ENCODE measurements around the gene RGL1.

RGL1 gene

GRCh38 chr1:183821889-183822611, 17.1 kb downstream of the RGL1 start:
- Histone ChIP-seq H3K9me3 (ENCODE audit: control insufficient read depth, insufficient read depth, low read depth, low read length) (no peaks in the 10 kb centered on the region), H3K9ac (ENCODE audit: low read length) (no peak overlapping the region), H3K4me1 (ENCODE audit: control insufficient read depth, insufficient read depth, low read length) (no peaks in the 10 kb centered on the region; the same call in 1 of the 2 replicates), H3K4me3 (ENCODE audit: low read depth, low read length) (no peak overlapping the region), H3K27ac (ENCODE audit: low read depth, low read length) (no peak overlapping the region), H3K36me3 (ENCODE audit: control insufficient read depth, insufficient read depth, low read length) (no peaks in the 10 kb centered on the region), H3K27me3 (ENCODE audit: control insufficient read depth, insufficient read depth, low read length) (no peaks in the 10 kb centered on the region)

- Histone ChIP-seq H3K9me3 (ENCODE audit: control insufficient read depth, insufficient read depth, low read depth, low read length) (no peaks in the 10 kb centered on the region), H3K27me3 (ENCODE audit: control insufficient read depth, insufficient read depth, low read length) (no peaks in the 10 kb centered on the region), H3K36me3 (ENCODE audit: control insufficient read depth, insufficient read depth, low read length) (no peaks in the 10 kb centered on the region), H3K4me1 (ENCODE audit: control insufficient read depth, insufficient read depth, low read length) (no peaks in the 10 kb centered on the region), H3K4me3 (ENCODE audit: low read depth, low read length) (no peak overlapping the region), H3K27ac (ENCODE audit: low read depth, low read length) (no peak overlapping the region), H3K9ac (ENCODE audit: low read length) (no peak overlapping the region)
These were observed 19.4 kb downstream of the RGL1 start for GRCh38 chr1:183824291-183824690.

GRCh38 chr1:183827801-183828200, 22.9 kb downstream of the RGL1 start:
- Histone ChIP-seq H3K36me3 (ENCODE audit: control insufficient read depth, insufficient read depth, low read length) (no peaks in the 10 kb centered on the region), H3K27me3 (ENCODE audit: control insufficient read depth, insufficient read depth, low read length) (no peaks in the 10 kb centered on the region), H3K4me1 (ENCODE audit: control insufficient read depth, insufficient read depth, low read length) (no peaks in the 10 kb centered on the region), H3K27ac (ENCODE audit: low read depth, low read length) (no peak overlapping the region), H3K9ac (ENCODE audit: low read length) (no peak overlapping the region), H3K4me3 (ENCODE audit: low read depth, low read length) (no peak overlapping the region), H3K9me3 (ENCODE audit: control insufficient read depth, insufficient read depth, low read depth, low read length) (no peaks in the 10 kb centered on the region)

- Histone ChIP-seq H3K36me3 (ENCODE audit: control insufficient read depth, insufficient read depth, low read length) (no peaks in the 10 kb centered on the region), H3K4me1 (ENCODE audit: control insufficient read depth, insufficient read depth, low read length) (no peaks in the 10 kb centered on the region), H3K9ac (ENCODE audit: low read length) (no peak overlapping the region), H3K27ac (ENCODE audit: low read depth, low read length) (no peak overlapping the region), H3K4me3 (ENCODE audit: low read depth, low read length) (no peak overlapping the region), H3K9me3 (ENCODE audit: control insufficient read depth, insufficient read depth, low read depth, low read length) (no peaks in the 10 kb centered on the region), H3K27me3 (ENCODE audit: control insufficient read depth, insufficient read depth, low read length) (no peaks in the 10 kb centered on the region)
These were observed 25.5 kb downstream of the RGL1 start for GRCh38 chr1:183830389-183830788.

GRCh38 chr1:183831311-183831710, 26.4 kb downstream of the RGL1 start:
- Histone ChIP-seq H3K9me3 (ENCODE audit: control insufficient read depth, insufficient read depth, low read depth, low read length) (no peaks in the 10 kb centered on the region), H3K9ac (ENCODE audit: low read length) (no peak overlapping the region), H3K27ac (ENCODE audit: low read depth, low read length) (no peak overlapping the region), H3K27me3 (ENCODE audit: control insufficient read depth, insufficient read depth, low read length) (no peaks in the 10 kb centered on the region), H3K36me3 (ENCODE audit: control insufficient read depth, insufficient read depth, low read length) (no peaks in the 10 kb centered on the region), H3K4me1 (ENCODE audit: control insufficient read depth, insufficient read depth, low read length) (no peaks in the 10 kb centered on the region), H3K4me3 (ENCODE audit: low read depth, low read length) (no peak overlapping the region)

GRCh38 chr1:183832459-183832858, 27.5 kb downstream of the RGL1 start:
- Histone ChIP-seq H3K36me3 (ENCODE audit: control insufficient read depth, insufficient read depth, low read length) (no peaks in the 10 kb centered on the region), H3K27me3 (ENCODE audit: control insufficient read depth, insufficient read depth, low read length) (no peaks in the 10 kb centered on the region), H3K9me3 (ENCODE audit: control insufficient read depth, insufficient read depth, low read depth, low read length) (no peaks in the 10 kb centered on the region), H3K4me3 (ENCODE audit: low read depth, low read length) (no peak overlapping the region), H3K9ac (ENCODE audit: low read length) (no peak overlapping the region), H3K4me1 (ENCODE audit: control insufficient read depth, insufficient read depth, low read length) (no peaks in the 10 kb centered on the region), H3K27ac (ENCODE audit: low read depth, low read length) (no peak overlapping the region)

- H3K36me3 ChIP-seq (ENCODE audit: control insufficient read depth, insufficient read depth, low read length): no peaks in the 10 kb centered on the region
- no peak overlapping the region for H3K27ac ChIP-seq (ENCODE audit: low read depth, low read length)
- no peaks in the 10 kb centered on the region for H3K27me3 ChIP-seq (ENCODE audit: control insufficient read depth, insufficient read depth, low read length)
- H3K4me1 ChIP-seq (ENCODE audit: control insufficient read depth, insufficient read depth, low read length): no peaks in the 10 kb centered on the region
- H3K4me3 ChIP-seq (ENCODE audit: low read depth, low read length): no peak overlapping the region
- H3K9me3 ChIP-seq (ENCODE audit: control insufficient read depth, insufficient read depth, low read depth, low read length): no peaks in the 10 kb centered on the region
- H3K9ac ChIP-seq (ENCODE audit: low read length): no peak overlapping the region
These were observed 29.6 kb downstream of the RGL1 start for GRCh38 chr1:183834568-183834967.

- no peaks in the 10 kb centered on the region for H3K4me1 ChIP-seq (ENCODE audit: control insufficient read depth, insufficient read depth, low read length)
- H3K9me3 ChIP-seq (ENCODE audit: control insufficient read depth, insufficient read depth, low read depth, low read length): no peaks in the 10 kb centered on the region
- H3K27ac ChIP-seq (ENCODE audit: low read depth, low read length): no peak overlapping the region
- H3K4me3 ChIP-seq (ENCODE audit: low read depth, low read length): no peak overlapping the region
- H3K9ac ChIP-seq (ENCODE audit: low read length): no peak overlapping the region
- no peaks in the 10 kb centered on the region for H3K27me3 ChIP-seq (ENCODE audit: control insufficient read depth, insufficient read depth, low read length)
- H3K36me3 ChIP-seq (ENCODE audit: control insufficient read depth, insufficient read depth, low read length): no peaks in the 10 kb centered on the region
These were observed 31.7 kb downstream of the RGL1 start for GRCh38 chr1:183836598-183836997.

- Histone ChIP-seq H3K27me3 (ENCODE audit: control insufficient read depth, insufficient read depth, low read length) (no peaks in the 10 kb centered on the region), H3K4me3 (ENCODE audit: low read depth, low read length) (no peak overlapping the region), H3K9ac (ENCODE audit: low read length) (no peak overlapping the region), H3K9me3 (ENCODE audit: control insufficient read depth, insufficient read depth, low read depth, low read length) (no peaks in the 10 kb centered on the region), H3K27ac (ENCODE audit: low read depth, low read length) (no peak overlapping the region), H3K36me3 (ENCODE audit: control insufficient read depth, insufficient read depth, low read length) (no peaks in the 10 kb centered on the region), H3K4me1 (ENCODE audit: control insufficient read depth, insufficient read depth, low read length) (no peaks in the 10 kb centered on the region)
These were observed 32.1 kb downstream of the RGL1 start for GRCh38 chr1:183837062-183837461.

- no peak overlapping the region for H3K4me3 ChIP-seq (ENCODE audit: low read depth, low read length)
- no peak overlapping the region for H3K27ac ChIP-seq (ENCODE audit: low read depth, low read length)
- H3K27me3 ChIP-seq (ENCODE audit: control insufficient read depth, insufficient read depth, low read length): no peaks in the 10 kb centered on the region
- no peaks in the 10 kb centered on the region for H3K36me3 ChIP-seq (ENCODE audit: control insufficient read depth, insufficient read depth, low read length)
- no peaks in the 10 kb centered on the region for H3K9me3 ChIP-seq (ENCODE audit: control insufficient read depth, insufficient read depth, low read depth, low read length)
- no peaks in the 10 kb centered on the region for H3K4me1 ChIP-seq (ENCODE audit: control insufficient read depth, insufficient read depth, low read length)
- no peak overlapping the region for H3K9ac ChIP-seq (ENCODE audit: low read length)
These were observed 33.3 kb downstream of the RGL1 start for GRCh38 chr1:183838221-183838620.

- Histone ChIP-seq H3K4me1 (ENCODE audit: control insufficient read depth, insufficient read depth, low read length) (no peaks in the 10 kb centered on the region), H3K9ac (ENCODE audit: low read length) (no peak overlapping the region), H3K27ac (ENCODE audit: low read depth, low read length) (no peak overlapping the region), H3K36me3 (ENCODE audit: control insufficient read depth, insufficient read depth, low read length) (no peaks in the 10 kb centered on the region), H3K4me3 (ENCODE audit: low read depth, low read length) (no peak overlapping the region), H3K9me3 (ENCODE audit: control insufficient read depth, insufficient read depth, low read depth, low read length) (no peaks in the 10 kb centered on the region), H3K27me3 (ENCODE audit: control insufficient read depth, insufficient read depth, low read length) (no peaks in the 10 kb centered on the region)
These were observed 35.2 kb downstream of the RGL1 start for GRCh38 chr1:183840140-183840539.

Measured in HUES6 (cell line).